Retinal pigment epithelial cell (primary cell): ENCODE data around the gene RMC1.
"Not testable (repeated sequence)": the region's sequence is repeated elsewhere in the genome, so short reads cannot be mapped to it uniquely, and the experiment has no call there.

Source experiments
- DNase-seq: peaks from one replicate; pipeline ENCODE4 v3.0.0-alpha.2; 2010; ENCODE audit warnings: low read depth
- H3K4me3 ChIP-seq: 2 replicates; pipeline ENCODE4 v1.5.1; 2011; ENCODE audit warnings: mild to moderate bottlenecking, low read length, control low read depth, moderate library complexity
- CTCF ChIP-seq: conservative IDR thresholded peaks from 2 replicates; pipeline ENCODE4 v1.5.1; 2011; ENCODE audit warnings: low read depth, low read length, control low read depth, inconsistent platforms

RMC1 gene

GRCh38 chr18:23498877-23499276 lies 4.4 kb upstream of the RMC1 start:
- peak; percentile 97 for TF ChIP-seq CTCF
- DNase-seq: peak; percentile 21
- H3K4me3 ChIP-seq: no peak overlapping the region

GRCh38 chr18:23499291-23499781 lies 4.0 kb upstream of the RMC1 start:
- no peak for DNase-seq
- H3K4me3 ChIP-seq: no peak overlapping the region
- TF ChIP-seq CTCF: no peak

- no peak for DNase-seq
- no peak for TF ChIP-seq CTCF
- no peak overlapping the region for H3K4me3 ChIP-seq
Observed at GRCh38 chr18:23501626-23502025, 1.7 kb upstream of the RMC1 start.

GRCh38 chr18:23502516-23503037 lies 734 bp upstream of the RMC1 start:
- DNase-seq: no peak
- TF ChIP-seq CTCF: no peak
- peak overlapping the region; percentile 74 for H3K4me3 ChIP-seq

- TF ChIP-seq CTCF: no peak
- peak overlapping the region; percentile 80 for H3K4me3 ChIP-seq
- DNase-seq: no peak
Observed at GRCh38 chr18:23503963-23504344, 643 bp downstream of the RMC1 start.

GRCh38 chr18:23504720-23505119 lies 1.4 kb downstream of the RMC1 start:
- DNase-seq: no peak
- no peak for TF ChIP-seq CTCF
- peak overlapping the region; percentile 80 for H3K4me3 ChIP-seq

GRCh38 chr18:23506393-23506792 lies 3.1 kb downstream of the RMC1 start:
- TF ChIP-seq CTCF: no peak
- no peak overlapping the region for H3K4me3 ChIP-seq
- no peak for DNase-seq

GRCh38 chr18:23510923-23511322 lies 7.6 kb downstream of the RMC1 start:
- DNase-seq, H3K4me3 ChIP-seq: not testable (repeated sequence)

GRCh38 chr18:23512216-23512615 lies 8.9 kb downstream of the RMC1 start:
- not testable (repeated sequence) for H3K4me3 ChIP-seq, DNase-seq
